Neural progenitor cell (in vitro differentiated cells): ENCODE measurements around the gene ARL8A. TPM values are rescaled to one million over a fixed set of nuclear protein-coding genes. Genes with fewer than 3 reads are reported as not detected.

Experiments
- DNase-seq: peaks from one replicate; pipeline ENCODE4 v3.0.0-alpha.2; 2016; ENCODE audit warnings: low spot score
- H2AFZ ChIP-seq: fragments of 200-600 bp; sonication (generic); replicated peaks from 2 replicates; pipeline ENCODE4 v1.6.1; 2016; ENCODE audit warnings: antibody characterized with exemption
- H3F3A ChIP-seq: fragments of 200-600 bp; sonication (generic); 2 replicates; pipeline ENCODE4 v1.6.1; 2016; ENCODE audit warnings: antibody characterized with exemption, low read depth
- H3K27ac ChIP-seq: fragments of 200-600 bp; sonication (generic); 2 replicates; pipeline ENCODE4 v1.5.1; 2016; ENCODE audit warnings: mild to moderate bottlenecking
- H3K27me3 ChIP-seq: fragments of 200-600 bp; sonication (generic); 2 replicates; pipeline ENCODE4 v1.6.1; 2016; ENCODE audit warnings: mild to moderate bottlenecking, moderate library complexity
- H3K36me3 ChIP-seq: fragments of 200-600 bp; sonication (generic); 2 replicates; pipeline ENCODE4 v1.5.1; 2016
- H3K4me1 ChIP-seq: fragments of 200-600 bp; sonication (generic); 2 replicates; pipeline ENCODE4 v1.6.1; 2016; ENCODE audit warnings: mixed run types
- H3K4me2 ChIP-seq: fragments of 200-600 bp; sonication (generic); 2 replicates; pipeline ENCODE4 v1.6.1; 2016
- H3K4me3 ChIP-seq: fragments of 200-600 bp; sonication (generic); 2 replicates; pipeline ENCODE4 v1.5.1; 2016
- H3K79me2 ChIP-seq: fragments of 200-600 bp; sonication (generic); 2 replicates; pipeline ENCODE4 v1.6.1; 2016; ENCODE audit warnings: low read depth
- H3K9ac ChIP-seq: fragments of 200-600 bp; sonication (generic); 2 replicates; pipeline ENCODE4 v1.6.1; 2016
- H3K9me3 ChIP-seq: fragments of 200-600 bp; sonication (generic); 2 replicates; pipeline ENCODE4 v1.5.1; 2016; ENCODE audit warnings: low read depth
- H4K20me1 ChIP-seq: fragments of 200-600 bp; sonication (generic); 2 replicates; pipeline ENCODE4 v1.6.1; 2016; ENCODE audit warnings: low read depth
- H3K27ac Mint-ChIP-seq: 3 replicates; pipeline ENCODE4 v1.8.0; 2021; ENCODE audit warnings: mixed read lengths
- H3K27me3 Mint-ChIP-seq: 2 replicates; pipeline ENCODE4 v1.8.0; 2022; ENCODE audit warnings: low read depth, mild to moderate bottlenecking, inconsistent platforms, moderate library complexity, mixed read lengths; ENCODE audit not compliant: insufficient read depth
- H3K36me3 Mint-ChIP-seq: 3 replicates; pipeline ENCODE4 v1.8.0; 2021; ENCODE audit warnings: mixed read lengths
- H3K4me1 Mint-ChIP-seq: 3 replicates; pipeline ENCODE4 v1.8.0; 2021; ENCODE audit warnings: mixed read lengths
- H3K4me3 Mint-ChIP-seq: 3 replicates; pipeline ENCODE4 v1.8.0; 2021; ENCODE audit warnings: mild to moderate bottlenecking, moderate library complexity, mixed read lengths
- H3K9me3 Mint-ChIP-seq: 3 replicates; pipeline ENCODE4 v1.8.0; 2020; ENCODE audit warnings: mixed read lengths
- CTCF ChIP-seq: fragments of 200-600 bp; sonication (generic); IDR thresholded peaks from 2 replicates; pipeline ENCODE4 v1.5.1; 2017; ENCODE audit warnings: antibody characterized with exemption, mild to moderate bottlenecking
- EZH2 ChIP-seq: fragments of 200-600 bp; sonication (generic); IDR thresholded peaks from 2 replicates; pipeline ENCODE4 v1.6.1; 2017; ENCODE audit warnings: antibody characterized with exemption, mild to moderate bottlenecking, moderate library complexity
- EZH2phosphoT487 ChIP-seq: fragments of 200-600 bp; sonication (generic); IDR thresholded peaks from 2 replicates; pipeline ENCODE4 v1.6.1; 2017; ENCODE audit warnings: antibody characterized with exemption
- total RNA-seq: library from RNA; depleted of rRNA; stranded (reverse); fragments of >200 nt; gene quantifications from 2 replicates; pipeline ENCODE4 v1.2.3, GENCODE V29; 2015; ENCODE audit warnings: low replicate concordance

Gene ARL8A
- total RNA-seq, 1 donor from 2014 or later: 13.3 TPM

- no peak overlapping the region for H3K27ac Mint-ChIP-seq
- H3K4me1 ChIP-seq: peaks cover 3% of the 10 kb centered on the region
- H3K4me3 Mint-ChIP-seq: no peak overlapping the region
- H3F3A ChIP-seq: peaks cover 4% of the 10 kb centered on the region
- no peaks in the 10 kb centered on the region for H4K20me1 ChIP-seq
- H3K4me1 Mint-ChIP-seq: peaks cover 3% of the 10 kb centered on the region
- no peak for TF ChIP-seq EZH2phosphoT487
- TF ChIP-seq EZH2: no peak
- no peak for TF ChIP-seq CTCF
- H3K4me2 ChIP-seq: no peak overlapping the region
- no peaks in the 10 kb centered on the region for H3K36me3 ChIP-seq
- no peak overlapping the region for H3K9ac ChIP-seq
- DNase-seq: no peak
- H3K79me2 ChIP-seq: no peaks in the 10 kb centered on the region
- H3K9me3 Mint-ChIP-seq: no peaks in the 10 kb centered on the region
- no peak overlapping the region for H3K4me3 ChIP-seq
- no peaks in the 10 kb centered on the region for H3K27me3 ChIP-seq
- H3K36me3 Mint-ChIP-seq: no peaks in the 10 kb centered on the region
- H3K9me3 ChIP-seq: no peaks in the 10 kb centered on the region
- H3K27me3 Mint-ChIP-seq: peaks cover 13% of the 10 kb centered on the region
- peak overlapping the region; percentile 68 for H2AFZ ChIP-seq
- no peak overlapping the region for H3K27ac ChIP-seq
Observed at GRCh38 chr1:202124142-202124541, 20.4 kb downstream of the ARL8A start.

- H3K79me2 ChIP-seq: no peaks in the 10 kb centered on the region
- Mint-ChIP-seq H3K4me3 (no peak overlapping the region), H3K27ac (no peak overlapping the region), H3K4me1 (peaks cover 3% of the 10 kb centered on the region), H3K27me3 (peaks cover 12% of the 10 kb centered on the region), H3K9me3 (no peaks in the 10 kb centered on the region), H3K36me3 (no peaks in the 10 kb centered on the region)
- no peak overlapping the region for H3K4me3 ChIP-seq
- no peak for DNase-seq
- H2AFZ ChIP-seq: no peak overlapping the region
- no peak overlapping the region for H3K27ac ChIP-seq
- no peaks in the 10 kb centered on the region for H3K36me3 ChIP-seq
- H4K20me1 ChIP-seq: no peaks in the 10 kb centered on the region
- peaks cover 3% of the 10 kb centered on the region for H3K4me1 ChIP-seq
- no peak overlapping the region for H3K9ac ChIP-seq
- peaks cover 4% of the 10 kb centered on the region for H3F3A ChIP-seq
- H3K4me2 ChIP-seq: no peak overlapping the region
- H3K27me3 ChIP-seq: no peaks in the 10 kb centered on the region
- no peaks in the 10 kb centered on the region for H3K9me3 ChIP-seq
- TF ChIP-seq EZH2phosphoT487 (no peak), CTCF (no peak), EZH2 (no peak)
Observed at GRCh38 chr1:202123336-202123813, 21.2 kb downstream of the ARL8A start.

- H3K79me2 ChIP-seq: no peaks in the 10 kb centered on the region
- H3K36me3 ChIP-seq: no peaks in the 10 kb centered on the region
- H2AFZ ChIP-seq: peak within 1 kb of the TSS; percentile 52
- Mint-ChIP-seq H3K4me3 (no peak within 1 kb of the TSS), H3K27me3 (peaks cover 12% of the 10 kb centered on the region), H3K4me1 (peaks cover 3% of the 10 kb centered on the region), H3K36me3 (no peaks in the 10 kb centered on the region), H3K27ac (no peak within 1 kb of the TSS), H3K9me3 (no peaks in the 10 kb centered on the region)
- H3K4me1 ChIP-seq: peaks cover 3% of the 10 kb centered on the region
- no peak within 1 kb of the TSS for H3K9ac ChIP-seq
- DNase-seq: peak; percentile 91
- no peaks in the 10 kb centered on the region for H3K9me3 ChIP-seq
- peaks cover 4% of the 10 kb centered on the region for H3F3A ChIP-seq
- no peaks in the 10 kb centered on the region for H4K20me1 ChIP-seq
- TF ChIP-seq EZH2 (no peak), EZH2phosphoT487 (no peak), CTCF (peak; percentile 71)
- H3K4me3 ChIP-seq: no peak within 1 kb of the TSS
- no peak within 1 kb of the TSS for H3K27ac ChIP-seq
- no peaks in the 10 kb centered on the region for H3K27me3 ChIP-seq
- peak within 1 kb of the TSS; percentile 19 for H3K4me2 ChIP-seq
Observed at GRCh38 chr1:202122639-202123335, 21.8 kb downstream of the ARL8A start, which contains the start of gene GPR37L1. Gene GPR37L1 (plus strand): TSS chr1:202122917. CDS start chr1:202122964, 47 bp downstream.
